Glomerular visceral epithelial cell (primary cell): ENCODE results near the gene CBLN2.
A peak's percentile ranks its signal among the peaks of the same experiment; 100 is the strongest.

Experiments
- DNase-seq: peaks from one replicate; pipeline ENCODE4 v3.0.0-alpha.2; 2016; ENCODE audit errors: extremely low spot score

The CBLN2 gene

GRCh38 chr18:72544092-72544886 is at the start of gene CBLN2:
Gene CBLN2, minus strand, starts transcription at chr18:72544342. Its CDS starts 2,182 bp downstream, at chr18:72542160.
- peak; percentile 86 for DNase-seq

GRCh38 chr18:72588360-72588759 is 44.2 kb upstream of the CBLN2 start:
- DNase-seq, result no peak

GRCh38 chr18:72584787-72585186 is 40.6 kb upstream of the CBLN2 start:
- no peak for DNase-seq

GRCh38 chr18:72581976-72582375 is 37.8 kb upstream of the CBLN2 start:
- no peak for DNase-seq

- no peak for DNase-seq
Measured at GRCh38 chr18:72572896-72573295, 28.8 kb upstream of the CBLN2 start.

GRCh38 chr18:72566290-72566689 is 22.1 kb upstream of the CBLN2 start:
- no peak for DNase-seq

- DNase-seq, result no peak
Measured at GRCh38 chr18:72555968-72556367, 11.8 kb upstream of the CBLN2 start.

GRCh38 chr18:72555101-72555500 is 11.0 kb upstream of the CBLN2 start:
- no peak for DNase-seq

- DNase-seq, result peak; percentile 23
Measured at GRCh38 chr18:72543357-72544055, 636 bp downstream of the CBLN2 start.

- peak; percentile 52 for DNase-seq
Measured at GRCh38 chr18:72542984-72543356, 1.2 kb downstream of the CBLN2 start.

- peak; percentile 22 for DNase-seq
Measured at GRCh38 chr18:72542342-72542741, 1.8 kb downstream of the CBLN2 start.

- peak; percentile 54 for DNase-seq
Measured at GRCh38 chr18:72541871-72542332, 2.2 kb downstream of the CBLN2 start.

GRCh38 chr18:72539901-72540300 is 4.2 kb downstream of the CBLN2 start:
- no peak for DNase-seq

- peak; percentile 30 for DNase-seq
Measured at GRCh38 chr18:72530622-72531021, 13.5 kb downstream of the CBLN2 start.

- DNase-seq, result no peak
Measured at GRCh38 chr18:72504866-72505265, 39.3 kb downstream of the CBLN2 start.

- no peak for DNase-seq
Measured at GRCh38 chr18:72502671-72503431, 41.3 kb downstream of the CBLN2 start.

- DNase-seq, result no peak
Measured at GRCh38 chr18:72492497-72492896, 51.6 kb downstream of the CBLN2 start.
